Measurements from ENCODE around the gene ZFP1. TPM values are rescaled to one million over a fixed set of nuclear protein-coding genes. Genes with fewer than 3 reads are reported as not detected.
A peak's percentile ranks its signal among the peaks of the same experiment; 100 is the strongest.

Gene ZFP1
- total RNA-seq, 1 experiment from 2014 or later: 9.7 TPM

GRCh38 chr16:75147968-75148310 is 385 bp upstream of the ZFP1 start:
- 0 out of 2 replicates have a peak overlapping the region, but pooled peaks have one; percentile 94 for H3K4me3 Mint-ChIP-seq
- H3K9me3 Mint-ChIP-seq: peaks cover 36% of the 10 kb centered on the region
- ChIA-PET POLR2A (no interaction called here), CTCF (no interaction called here)
- H3K4me1 Mint-ChIP-seq: peaks cover 4% of the 10 kb centered on the region
- no peak for TF ChIP-seq OVOL2 (CRISPR knock-in tag; IDR thresholded peaks at IDR 0.05; ENCODE audit: borderline replicate concordance)
- no peak for TF ChIP-seq PREB (CRISPR knock-in tag; IDR thresholded peaks at IDR 0.05; ENCODE audit: borderline replicate concordance)
- no peak for TF ChIP-seq CREB1 (CRISPR knock-in tag; IDR thresholded peaks at IDR 0.05)
- 0 out of 2 replicates have a peak, but pooled peaks have one; percentile 4 for TF ChIP-seq TP53 (CRISPR knock-in tag; IDR thresholded peaks at IDR 0.05)
- ATAC-seq (no peak), DNase-seq (ENCODE audit: low spot score) (no peak)
- H3K27me3 Mint-ChIP-seq (ENCODE audit: low read depth): no peaks in the 10 kb centered on the region; the same call in 1 of the 2 replicates
- peaks cover 28% of the 10 kb centered on the region for H3K36me3 Mint-ChIP-seq
- H3K27ac Mint-ChIP-seq: no peak overlapping the region

GRCh38 chr16:75151798-75152197 is 3.5 kb downstream of the ZFP1 start:
- ChIA-PET POLR2A (no interaction called here), CTCF (no interaction called here)
- Mint-ChIP-seq H3K9me3 (peaks cover 31% of the 10 kb centered on the region), H3K4me3 (no peak overlapping the region), H3K36me3 (peaks cover 52% of the 10 kb centered on the region), H3K27ac (no peak overlapping the region), H3K27me3 (ENCODE audit: low read depth) (no peaks in the 10 kb centered on the region), H3K4me1 (peaks cover 4% of the 10 kb centered on the region)
- ATAC-seq (no peak), DNase-seq (ENCODE audit: low spot score) (no peak)
- TF ChIP-seq NR3C1 (CRISPR knock-in tag; conservative IDR thresholded peaks at IDR 0.05; ENCODE audit: low read depth) (no peak), GABPB1 (CRISPR knock-in tag; IDR thresholded peaks at IDR 0.05) (no peak), ZNF219 (CRISPR knock-in tag; IDR thresholded peaks at IDR 0.05; ENCODE audit: borderline replicate concordance) (no peak), JAZF1 (CRISPR knock-in tag; IDR thresholded peaks at IDR 0.05) (no peak), E2F1 (CRISPR knock-in tag; IDR thresholded peaks at IDR 0.05) (no peak)

- no peak for DNase-seq (ENCODE audit: low spot score)
- POLR2A ChIA-PET: no interaction called here
- TF ChIP-seq ATF2 (CRISPR knock-in tag; IDR thresholded peaks at IDR 0.05; ENCODE audit: borderline replicate concordance, low read depth) (no peak), ATF1 (CRISPR knock-in tag; IDR thresholded peaks at IDR 0.05) (no peak), MYBL2 (CRISPR knock-in tag; IDR thresholded peaks at IDR 0.05) (no peak), RELA (CRISPR knock-in tag; IDR thresholded peaks at IDR 0.05; ENCODE audit: borderline replicate concordance) (no peak), ZNF416 (CRISPR knock-in tag; IDR thresholded peaks at IDR 0.05) (no peak), CBFB (CRISPR knock-in tag; IDR thresholded peaks at IDR 0.05; ENCODE audit: low read depth) (no peak), EMX1 (CRISPR knock-in tag; IDR thresholded peaks at IDR 0.05) (no peak), PRDM15 (CRISPR knock-in tag; IDR thresholded peaks at IDR 0.05) (no peak), GABPB1 (CRISPR knock-in tag; IDR thresholded peaks at IDR 0.05) (no peak), STAT6 (CRISPR knock-in tag; conservative IDR thresholded peaks at IDR 0.05; ENCODE audit: low read depth) (no peak), IRF1 (CRISPR knock-in tag; IDR thresholded peaks at IDR 0.05) (no peak), E2F5 (CRISPR knock-in tag; IDR thresholded peaks at IDR 0.05) (no peak), TEAD4 (CRISPR knock-in tag; IDR thresholded peaks at IDR 0.05) (no peak), SMAD4 (CRISPR knock-in tag; IDR thresholded peaks at IDR 0.05) (no peak)
Observed at GRCh38 chr16:75152635-75153034, 4.3 kb downstream of the ZFP1 start.

More at GRCh38 chr16:75152635-75153034, 4.3 kb downstream of the ZFP1 start:
- Mint-ChIP-seq H3K4me1 (peaks cover 4% of the 10 kb centered on the region), H3K9me3 (peaks cover 31% of the 10 kb centered on the region), H3K4me3 (no peak overlapping the region), H3K36me3 (peaks cover 60% of the 10 kb centered on the region), H3K27me3 (ENCODE audit: low read depth) (no peaks in the 10 kb centered on the region), H3K27ac (no peak overlapping the region; the same call in 1 of the 2 replicates)
- ATAC-seq: no peak
- CTCF ChIA-PET: no interaction called here
